ENCODE data around the gene CEP170B.
A peak's percentile ranks its signal among the peaks of the same experiment; 100 is the strongest.

CEP170B gene

DNA sequence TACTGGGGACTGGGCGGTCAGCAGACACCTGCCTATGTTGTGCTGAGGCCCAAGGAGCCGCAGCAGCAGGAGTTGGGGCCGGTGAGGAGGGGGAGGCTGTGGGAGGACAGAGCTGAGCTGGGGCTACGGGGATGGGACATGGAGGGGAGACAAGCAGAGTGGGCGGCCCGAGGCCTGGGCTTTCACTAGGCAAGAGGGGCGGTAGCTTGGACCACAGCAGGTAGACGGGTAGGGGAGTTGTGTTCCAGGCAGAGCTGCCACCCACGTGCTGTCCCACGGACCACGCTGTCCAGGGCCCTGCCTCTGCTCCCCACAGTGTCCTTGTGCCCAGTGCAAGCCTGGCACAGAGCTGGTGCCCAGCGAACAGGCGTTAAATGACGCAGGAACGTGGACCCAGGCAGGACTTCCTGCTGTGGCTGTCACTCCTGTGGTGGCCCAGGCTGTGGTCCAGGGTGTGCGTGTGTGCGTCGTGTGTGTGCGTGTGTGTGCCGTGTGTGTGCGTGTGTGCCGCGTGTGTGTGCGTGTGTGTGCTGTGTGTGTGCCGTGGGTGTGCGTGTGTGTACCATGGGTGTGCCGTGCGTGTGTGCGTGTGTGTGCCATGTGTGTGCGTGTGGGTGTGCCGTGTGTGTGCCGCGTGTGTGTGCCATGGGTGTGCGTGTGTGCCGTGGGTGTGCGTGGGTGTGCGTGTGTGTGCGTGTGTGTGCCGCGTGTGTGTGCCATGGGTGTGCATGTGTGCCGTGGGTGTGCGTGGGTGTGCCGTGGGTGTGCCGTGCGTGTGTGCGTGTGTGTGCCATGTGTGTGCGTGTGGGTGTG is 6.8 kb downstream of the CEP170B start:
- TF ChIP-seq SPI1 (IDR thresholded peaks at IDR 0.05; ENCODE audit: borderline replicate concordance, low read depth) (no peak), POLR2AphosphoS5 (IDR thresholded peaks at IDR 0.05; ENCODE audit: low read depth) (no peak), GABPA (IDR thresholded peaks at IDR 0.05; ENCODE audit: low read depth) (no peak)
- TF ChIP-seq, protein P1, sequence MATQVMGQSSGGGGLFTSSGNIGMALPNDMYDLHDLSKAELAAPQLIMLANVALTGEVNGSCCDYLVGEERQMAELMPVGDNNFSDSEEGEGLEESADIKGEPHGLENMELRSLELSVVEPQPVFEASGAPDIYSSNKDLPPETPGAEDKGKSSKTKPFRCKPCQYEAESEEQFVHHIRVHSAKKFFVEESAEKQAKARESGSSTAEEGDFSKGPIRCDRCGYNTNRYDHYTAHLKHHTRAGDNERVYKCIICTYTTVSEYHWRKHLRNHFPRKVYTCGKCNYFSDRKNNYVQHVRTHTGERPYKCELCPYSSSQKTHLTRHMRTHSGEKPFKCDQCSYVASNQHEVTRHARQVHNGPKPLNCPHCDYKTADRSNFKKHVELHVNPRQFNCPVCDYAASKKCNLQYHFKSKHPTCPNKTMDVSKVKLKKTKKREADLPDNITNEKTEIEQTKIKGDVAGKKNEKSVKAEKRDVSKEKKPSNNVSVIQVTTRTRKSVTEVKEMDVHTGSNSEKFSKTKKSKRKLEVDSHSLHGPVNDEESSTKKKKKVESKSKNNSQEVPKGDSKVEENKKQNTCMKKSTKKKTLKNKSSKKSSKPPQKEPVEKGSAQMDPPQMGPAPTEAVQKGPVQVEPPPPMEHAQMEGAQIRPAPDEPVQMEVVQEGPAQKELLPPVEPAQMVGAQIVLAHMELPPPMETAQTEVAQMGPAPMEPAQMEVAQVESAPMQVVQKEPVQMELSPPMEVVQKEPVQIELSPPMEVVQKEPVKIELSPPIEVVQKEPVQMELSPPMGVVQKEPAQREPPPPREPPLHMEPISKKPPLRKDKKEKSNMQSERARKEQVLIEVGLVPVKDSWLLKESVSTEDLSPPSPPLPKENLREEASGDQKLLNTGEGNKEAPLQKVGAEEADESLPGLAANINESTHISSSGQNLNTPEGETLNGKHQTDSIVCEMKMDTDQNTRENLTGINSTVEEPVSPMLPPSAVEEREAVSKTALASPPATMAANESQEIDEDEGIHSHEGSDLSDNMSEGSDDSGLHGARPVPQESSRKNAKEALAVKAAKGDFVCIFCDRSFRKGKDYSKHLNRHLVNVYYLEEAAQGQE (IDR thresholded peaks at IDR 0.05; ENCODE audit: insufficient replicate concordance, low read depth) = no peak
- TF ChIP-seq, protein P2, sequence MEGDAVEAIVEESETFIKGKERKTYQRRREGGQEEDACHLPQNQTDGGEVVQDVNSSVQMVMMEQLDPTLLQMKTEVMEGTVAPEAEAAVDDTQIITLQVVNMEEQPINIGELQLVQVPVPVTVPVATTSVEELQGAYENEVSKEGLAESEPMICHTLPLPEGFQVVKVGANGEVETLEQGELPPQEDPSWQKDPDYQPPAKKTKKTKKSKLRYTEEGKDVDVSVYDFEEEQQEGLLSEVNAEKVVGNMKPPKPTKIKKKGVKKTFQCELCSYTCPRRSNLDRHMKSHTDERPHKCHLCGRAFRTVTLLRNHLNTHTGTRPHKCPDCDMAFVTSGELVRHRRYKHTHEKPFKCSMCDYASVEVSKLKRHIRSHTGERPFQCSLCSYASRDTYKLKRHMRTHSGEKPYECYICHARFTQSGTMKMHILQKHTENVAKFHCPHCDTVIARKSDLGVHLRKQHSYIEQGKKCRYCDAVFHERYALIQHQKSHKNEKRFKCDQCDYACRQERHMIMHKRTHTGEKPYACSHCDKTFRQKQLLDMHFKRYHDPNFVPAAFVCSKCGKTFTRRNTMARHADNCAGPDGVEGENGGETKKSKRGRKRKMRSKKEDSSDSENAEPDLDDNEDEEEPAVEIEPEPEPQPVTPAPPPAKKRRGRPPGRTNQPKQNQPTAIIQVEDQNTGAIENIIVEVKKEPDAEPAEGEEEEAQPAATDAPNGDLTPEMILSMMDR (IDR thresholded peaks at IDR 0.05; ENCODE audit: insufficient read depth, low read length) = no peak
- H3K27ac ChIP-seq (replicated peaks) = no peak overlapping the region
- DNase-seq (ENCODE audit: low read depth in 1 of 2, low spot score in 1 of 2) = no peak

DNA sequence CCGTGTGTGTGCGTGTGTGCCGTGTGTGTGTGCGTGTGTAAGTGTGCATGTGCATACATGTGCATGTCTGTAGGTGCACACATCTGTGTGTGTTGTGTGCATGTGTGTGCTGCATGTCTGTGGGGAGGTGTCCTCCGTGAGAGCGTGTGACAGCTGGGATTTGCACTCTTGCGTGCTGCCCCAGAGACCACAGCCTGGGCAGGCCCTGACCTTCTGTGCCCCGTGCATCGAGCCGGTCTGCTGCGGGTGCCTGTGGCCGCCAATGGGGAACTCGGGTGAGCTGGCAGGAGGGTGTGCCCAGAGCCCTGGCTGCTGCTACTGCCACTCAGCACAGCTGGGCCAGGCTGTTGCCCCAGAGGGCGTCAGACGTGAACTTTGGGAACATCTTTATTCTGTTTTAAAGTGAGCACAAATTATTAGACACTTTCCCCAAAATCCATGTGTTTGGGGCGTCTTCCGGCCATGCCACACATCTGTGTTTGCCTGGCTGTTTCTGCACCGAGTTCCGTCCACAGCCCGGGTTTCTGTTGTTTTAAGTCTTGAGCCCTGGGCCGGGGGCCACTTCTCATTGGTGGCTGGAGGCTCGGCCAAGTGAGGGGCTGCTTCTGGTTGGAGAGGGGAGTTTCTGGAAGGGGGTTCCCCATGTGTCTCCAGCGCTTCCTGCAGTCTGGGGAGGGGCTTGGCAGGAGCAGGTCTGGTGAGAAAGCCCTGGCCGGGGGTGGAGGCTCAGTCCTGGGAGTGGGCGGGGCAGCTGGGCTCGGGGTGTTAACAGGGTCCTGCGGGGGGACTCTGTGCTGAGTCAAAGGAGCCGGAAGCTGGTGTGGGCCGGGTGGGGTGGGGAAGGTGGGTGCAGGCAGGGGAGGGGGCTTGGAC is 7.6 kb downstream of the CEP170B start:
- H3K4me3 ChIP-seq (replicated peaks; ENCODE audit: insufficient read depth, low read length) = no peak overlapping the region
- TF ChIP-seq, protein P1 (IDR thresholded peaks at IDR 0.05; ENCODE audit: insufficient replicate concordance, low read depth) = no peak
- TF ChIP-seq, protein P2 (IDR thresholded peaks at IDR 0.05; ENCODE audit: insufficient read depth, low read length) = no peak
- TF ChIP-seq POLR2AphosphoS5 (IDR thresholded peaks at IDR 0.05; ENCODE audit: low read depth) (no peak), GABPA (IDR thresholded peaks at IDR 0.05; ENCODE audit: low read depth) (no peak), SPI1 (IDR thresholded peaks at IDR 0.05; ENCODE audit: borderline replicate concordance, low read depth) (no peak)
- DNase-seq (ENCODE audit: low read depth in 1 of 2, low spot score in 1 of 2) = peak in 1 of 2 experiments; percentile 60
- no peaks in the 10 kb centered on the region for H3K27me3 ChIP-seq (ENCODE audit: insufficient read depth, poor library complexity, severe bottlenecking)
- H3K27ac ChIP-seq (replicated peaks) = no peak overlapping the region

More for the DNA sequence above, 6.8 kb downstream of the CEP170B start:
- peaks cover 4% of the 10 kb centered on the region for H3K27me3 ChIP-seq (ENCODE audit: insufficient read depth, poor library complexity, severe bottlenecking)
- H3K4me3 ChIP-seq (replicated peaks; ENCODE audit: insufficient read depth, low read length) = no peak overlapping the region

DNA sequence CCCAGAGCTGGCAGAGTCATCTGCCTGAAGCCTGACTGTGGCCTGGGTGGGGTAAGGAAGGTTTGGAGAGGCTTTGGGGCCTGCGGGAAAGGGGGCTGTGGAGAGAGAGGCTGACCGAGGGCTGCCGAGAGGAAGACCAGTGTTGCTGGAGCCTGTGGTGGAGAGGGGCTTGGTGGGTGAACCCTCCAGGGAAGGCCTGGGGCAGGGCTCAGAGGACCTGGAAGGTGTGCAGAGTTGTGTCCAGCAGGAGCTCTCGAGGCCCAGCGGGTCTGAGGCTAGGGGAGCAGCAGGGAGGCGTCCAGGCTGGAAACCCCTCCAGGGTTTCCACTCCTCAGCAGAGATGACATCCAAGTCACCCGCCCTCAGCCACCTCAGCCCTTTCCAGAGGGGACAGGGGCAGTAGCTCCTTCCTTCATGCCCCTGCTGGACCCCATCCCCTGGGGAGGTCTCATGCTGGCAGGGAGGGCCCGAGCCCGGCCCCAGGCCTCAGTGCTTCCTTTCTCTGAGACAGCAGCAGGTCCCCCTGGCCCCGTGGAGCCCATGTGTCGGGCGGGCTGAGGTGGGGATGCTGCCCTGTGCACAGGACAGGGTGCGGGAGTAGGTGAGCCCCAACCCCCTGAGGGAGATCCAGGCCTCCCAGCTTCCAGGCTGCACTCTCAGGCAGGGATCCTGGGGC is 8.4 kb downstream of the CEP170B start:
- H3K4me3 ChIP-seq (replicated peaks; ENCODE audit: insufficient read depth, low read length) = no peak overlapping the region
- no peak overlapping the region for H3K27ac ChIP-seq (replicated peaks)
- no peak for DNase-seq (ENCODE audit: low read depth in 1 of 2, low spot score in 1 of 2)
- no peaks in the 10 kb centered on the region for H3K27me3 ChIP-seq (ENCODE audit: insufficient read depth, poor library complexity, severe bottlenecking)
- TF ChIP-seq GABPA (IDR thresholded peaks at IDR 0.05; ENCODE audit: low read depth) = no peak
- TF ChIP-seq SPI1 (IDR thresholded peaks at IDR 0.05; ENCODE audit: borderline replicate concordance, low read depth) = no peak
- TF ChIP-seq POLR2AphosphoS5 (IDR thresholded peaks at IDR 0.05; ENCODE audit: low read depth) = no peak
- TF ChIP-seq, protein P1 (IDR thresholded peaks at IDR 0.05; ENCODE audit: insufficient replicate concordance, low read depth) = no peak
- TF ChIP-seq, protein P2 (IDR thresholded peaks at IDR 0.05; ENCODE audit: insufficient read depth, low read length) = no peak
